AG04449 (cell line): ENCODE data around the gene C10orf90.

ENCODE experiments used
- CTCF ChIA-PET: fragments of 350-600 bp; formaldehyde crosslinking; extraction: SDS; loops from one replicate; lab custom pipeline; 2021; ENCODE audit warnings: antibody characterized with exemption; lab: Yijun Ruan, JAX
- POLR2A ChIA-PET: fragments of 400-600, 350-600 bp; formaldehyde crosslinking; extraction: SDS; loops from one replicate; lab custom pipeline; 2020; ENCODE audit warnings: antibody characterized with exemption, inconsistent platforms; lab: Yijun Ruan, JAX
- DNase-seq: peaks from one replicate; pipeline ENCODE4 v3.0.0-alpha.2; 2010; ENCODE audit warnings: low read depth, low spot score
- H3K4me3 ChIP-seq: 2 replicates; pipeline ENCODE4 v1.5.1; 2011; ENCODE audit warnings: low read depth, mild to moderate bottlenecking, control low read depth, low read length
- TF ChIP-seq, protein P1 (sequence below): IDR thresholded peaks from one replicate; pipeline ENCODE4 v1.5.1; 2011; ENCODE audit warnings: mild to moderate bottlenecking, moderate library complexity, low read length, control low read depth, inconsistent platforms; ENCODE audit not compliant: insufficient read depth; ENCODE audit errors: missing control alignments

C10orf90 gene

DNA sequence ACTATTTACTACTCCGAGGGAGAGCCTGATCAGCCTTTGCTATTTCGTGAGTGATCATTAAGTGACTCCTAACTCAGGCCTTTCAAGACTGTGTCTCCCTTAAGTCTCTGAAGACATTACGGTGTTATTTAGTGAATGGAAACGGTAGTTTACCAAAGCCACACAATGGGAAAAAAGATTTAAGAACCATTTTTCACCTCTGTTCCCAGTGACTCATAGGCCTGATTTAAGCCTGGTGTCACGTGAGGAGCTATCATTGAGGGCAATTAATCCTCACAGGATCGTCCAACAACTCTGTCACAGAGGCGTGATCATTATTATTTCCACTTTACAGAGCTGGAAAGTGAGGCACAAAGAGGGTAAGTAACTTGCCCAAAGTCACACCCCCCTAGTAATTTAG is 20.3 kb downstream of the C10orf90 start:
- TF ChIP-seq, protein P1, sequence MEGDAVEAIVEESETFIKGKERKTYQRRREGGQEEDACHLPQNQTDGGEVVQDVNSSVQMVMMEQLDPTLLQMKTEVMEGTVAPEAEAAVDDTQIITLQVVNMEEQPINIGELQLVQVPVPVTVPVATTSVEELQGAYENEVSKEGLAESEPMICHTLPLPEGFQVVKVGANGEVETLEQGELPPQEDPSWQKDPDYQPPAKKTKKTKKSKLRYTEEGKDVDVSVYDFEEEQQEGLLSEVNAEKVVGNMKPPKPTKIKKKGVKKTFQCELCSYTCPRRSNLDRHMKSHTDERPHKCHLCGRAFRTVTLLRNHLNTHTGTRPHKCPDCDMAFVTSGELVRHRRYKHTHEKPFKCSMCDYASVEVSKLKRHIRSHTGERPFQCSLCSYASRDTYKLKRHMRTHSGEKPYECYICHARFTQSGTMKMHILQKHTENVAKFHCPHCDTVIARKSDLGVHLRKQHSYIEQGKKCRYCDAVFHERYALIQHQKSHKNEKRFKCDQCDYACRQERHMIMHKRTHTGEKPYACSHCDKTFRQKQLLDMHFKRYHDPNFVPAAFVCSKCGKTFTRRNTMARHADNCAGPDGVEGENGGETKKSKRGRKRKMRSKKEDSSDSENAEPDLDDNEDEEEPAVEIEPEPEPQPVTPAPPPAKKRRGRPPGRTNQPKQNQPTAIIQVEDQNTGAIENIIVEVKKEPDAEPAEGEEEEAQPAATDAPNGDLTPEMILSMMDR = no peak
- CTCF ChIA-PET = no interaction called here
- no peak overlapping the region for H3K4me3 ChIP-seq
- POLR2A ChIA-PET = no interaction called here
- DNase-seq = no peak

DNA sequence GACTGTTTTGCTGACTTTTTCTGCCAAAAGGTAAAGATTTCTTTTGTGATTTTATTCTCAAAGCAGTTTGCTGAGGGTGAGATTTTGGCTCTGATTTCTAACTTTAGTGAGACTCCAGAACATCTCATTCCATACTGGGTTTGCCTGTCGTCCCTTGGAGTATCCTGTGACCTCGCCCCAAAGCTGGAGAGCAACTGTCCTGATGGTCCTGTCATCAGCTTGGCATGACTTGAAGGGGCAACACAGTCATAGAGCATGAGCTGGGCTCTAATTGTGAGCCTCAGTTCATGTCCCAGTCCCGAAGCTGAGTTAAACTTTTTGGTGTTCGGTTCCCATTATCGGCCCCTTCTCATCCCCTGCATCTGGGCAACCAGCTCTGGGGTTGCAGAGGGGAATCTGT is 23.4 kb downstream of the C10orf90 start:
- DNase-seq = no peak
- ChIA-PET POLR2A (no interaction called here), CTCF (interaction anchor here (1.0 kb wide), 1 partner anchor 9 kb away, joined by 3 read pairs; no protein-coding TSS in a partner anchor)
- TF ChIP-seq, protein P1 = no peak
- H3K4me3 ChIP-seq = no peak overlapping the region

DNA sequence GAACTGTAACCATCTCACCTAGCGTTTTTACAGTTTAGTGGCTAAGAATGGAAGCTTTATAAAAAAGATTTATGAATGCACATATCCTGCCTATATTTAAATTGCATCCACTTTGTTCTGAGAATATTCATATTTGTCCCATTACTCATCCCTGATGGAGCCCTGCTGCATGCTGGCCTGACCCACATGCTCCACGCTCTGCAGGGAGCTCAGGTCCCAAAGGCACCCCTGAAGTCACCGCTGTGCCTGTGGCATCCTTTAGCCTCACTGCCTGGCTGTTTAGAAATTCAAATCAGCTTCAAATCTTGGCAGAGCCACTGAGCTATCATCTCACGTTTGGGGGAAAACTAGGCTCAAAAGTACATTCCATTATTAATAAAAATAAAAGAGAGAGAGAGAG is 24.4 kb downstream of the C10orf90 start:
- TF ChIP-seq, protein P1 = no peak
- DNase-seq = no peak
- POLR2A ChIA-PET = no interaction called here
- no peak overlapping the region for H3K4me3 ChIP-seq
- CTCF ChIA-PET = interaction anchor here (0.7 kb wide), 1 partner anchor 103 kb away, joined by 3 read pairs; no protein-coding TSS in a partner anchor

DNA sequence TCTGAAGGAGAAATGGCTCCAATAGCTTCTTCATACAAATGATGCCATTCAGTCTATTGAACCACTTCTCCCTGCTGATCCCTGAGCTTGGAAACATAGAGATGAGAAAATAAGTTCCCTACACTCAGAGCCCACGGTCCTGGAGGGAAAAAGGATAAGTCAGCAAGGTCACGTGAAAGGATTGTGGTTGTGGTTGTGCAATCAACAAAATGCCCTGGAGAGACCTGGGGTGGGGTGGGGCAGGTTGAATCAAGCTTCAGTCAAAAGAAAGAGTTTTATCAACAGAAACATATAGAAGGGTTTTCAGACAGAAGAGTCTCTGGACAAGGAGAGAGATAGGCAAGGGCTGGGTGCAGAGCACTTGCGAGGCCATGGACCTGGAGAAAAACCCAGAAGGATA is 30.1 kb downstream of the C10orf90 start:
- DNase-seq = no peak

DNA sequence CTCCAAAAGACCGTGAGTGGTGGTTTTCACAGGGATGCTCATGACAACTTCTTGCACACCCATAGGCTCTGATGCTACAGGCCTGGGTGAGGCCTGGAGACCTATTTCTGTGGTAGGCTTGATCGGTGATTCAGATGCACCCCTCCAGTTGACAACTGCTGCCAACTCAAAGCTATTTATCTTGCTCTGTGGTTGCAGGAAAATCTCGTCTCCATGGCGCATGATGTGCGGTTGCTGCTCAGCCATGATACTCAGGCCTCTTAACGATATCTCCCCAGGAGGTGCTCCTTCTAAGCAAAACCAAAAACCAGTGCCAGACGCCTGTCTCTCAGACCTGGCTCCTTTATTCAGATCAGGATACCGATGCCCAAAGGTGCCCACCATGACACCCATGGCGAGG is 31.4 kb downstream of the C10orf90 start:
- no peak for DNase-seq
- no peak overlapping the region for H3K4me3 ChIP-seq
- ChIA-PET CTCF (no interaction called here), POLR2A (no interaction called here)
- TF ChIP-seq, protein P1 = no peak

More for the DNA sequence above, 30.1 kb downstream of the C10orf90 start:
- POLR2A ChIA-PET = no interaction called here
- TF ChIP-seq, protein P1 = no peak
- CTCF ChIA-PET = no interaction called here
- H3K4me3 ChIP-seq = no peak overlapping the region

DNA sequence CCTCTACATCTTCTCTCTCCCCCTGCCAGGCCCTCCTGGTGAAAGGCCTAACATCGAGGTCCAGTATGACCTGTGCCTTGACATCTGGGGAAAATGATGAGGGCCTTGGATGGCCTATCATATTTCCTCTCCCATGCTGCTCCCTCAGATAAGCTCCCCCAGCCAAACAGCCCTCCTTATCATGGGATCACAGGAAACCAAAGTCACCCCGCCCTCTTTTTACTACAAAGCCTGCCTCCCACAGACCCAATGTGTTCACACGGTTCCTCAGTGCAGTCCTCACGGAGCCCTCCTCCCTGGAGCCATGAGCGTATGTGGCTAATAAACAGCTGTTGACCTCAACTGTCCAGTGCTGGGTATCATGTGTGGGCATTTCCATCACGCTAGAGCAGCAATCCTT is 32.0 kb downstream of the C10orf90 start:
- CTCF ChIA-PET = no interaction called here
- POLR2A ChIA-PET = no interaction called here
- H3K4me3 ChIP-seq = no peak overlapping the region
- TF ChIP-seq, protein P1 = no peak
- no peak for DNase-seq
